Spinal cord (tissue), 10 donors: ENCODE results near the gene RFC2. TPM values are rescaled to one million over a fixed set of nuclear protein-coding genes. Genes with fewer than 3 reads are reported as not detected.
"Not testable (repeated sequence)": the region's sequence is repeated elsewhere in the genome, so short reads cannot be mapped to it uniquely, and the experiment has no call there.

Experiments
- DNase-seq, 6 donors: peaks; one replicate each; pipeline versions ENCODE4 v3.0.0 to v3.0.0-alpha.2; 2013 to 2015; ENCODE audit warnings: low spot score in 6 of 6, low read depth in 4 of 6
- H3K27ac ChIP-seq: one replicate; pipeline ENCODE4 v1.5.1; 2013; ENCODE audit warnings: low read depth, low read length, control low read depth
- H3K27me3 ChIP-seq: one replicate; pipeline ENCODE4 v1.6.1; 2013; ENCODE audit warnings: low read length; ENCODE audit not compliant: control insufficient read depth, insufficient read depth
- H3K36me3 ChIP-seq: one replicate; pipeline ENCODE4 v1.6.1; 2013; ENCODE audit warnings: low read length; ENCODE audit not compliant: control insufficient read depth, insufficient read depth
- H3K4me1 ChIP-seq: one replicate; pipeline ENCODE4 v1.6.1; 2013; ENCODE audit warnings: low read length; ENCODE audit not compliant: control insufficient read depth, insufficient read depth
- H3K4me3 ChIP-seq: one replicate; pipeline ENCODE4 v1.5.1; 2013; ENCODE audit warnings: low read depth, low read length, control low read depth
- H3K9me3 ChIP-seq: one replicate; pipeline ENCODE4 v1.6.1; 2013; ENCODE audit warnings: low read length; ENCODE audit not compliant: control insufficient read depth, insufficient read depth
- WGBS: methylation state at CpG from one replicate; pipeline ENCODE4 v1.1.5; 2013; ENCODE audit warnings: missing lambda C conversion rate; ENCODE audit not compliant: insufficient coverage; 5-methylcytosine and 5-hydroxymethylcytosine counted together
- polyA plus RNA-seq, 2 donors: library from polyadenylated mRNA; unstranded; fragments of 120-200 nt; gene quantifications; one replicate each; pipeline ENCODE4 v1.2.1, GENCODE V29; 2013; ENCODE audit not compliant: insufficient read length in 2 of 2
- total RNA-seq, 2 donors: library from RNA; depleted of rRNA in 1 of 2; stranded (reverse); fragments of 120-200 nt in 1 of 2; fragments of >200 nt in 1 of 2; gene quantifications; one replicate each; pipeline versions ENCODE4 v1.2.3 to v1.2.4, GENCODE V29; 2013 to 2014
- donor health status: healthy.

RFC2 gene
- total and polyA plus RNA-seq, 4 donors = 17.9 to 43.6 (median 34.5) TPM

DNA sequence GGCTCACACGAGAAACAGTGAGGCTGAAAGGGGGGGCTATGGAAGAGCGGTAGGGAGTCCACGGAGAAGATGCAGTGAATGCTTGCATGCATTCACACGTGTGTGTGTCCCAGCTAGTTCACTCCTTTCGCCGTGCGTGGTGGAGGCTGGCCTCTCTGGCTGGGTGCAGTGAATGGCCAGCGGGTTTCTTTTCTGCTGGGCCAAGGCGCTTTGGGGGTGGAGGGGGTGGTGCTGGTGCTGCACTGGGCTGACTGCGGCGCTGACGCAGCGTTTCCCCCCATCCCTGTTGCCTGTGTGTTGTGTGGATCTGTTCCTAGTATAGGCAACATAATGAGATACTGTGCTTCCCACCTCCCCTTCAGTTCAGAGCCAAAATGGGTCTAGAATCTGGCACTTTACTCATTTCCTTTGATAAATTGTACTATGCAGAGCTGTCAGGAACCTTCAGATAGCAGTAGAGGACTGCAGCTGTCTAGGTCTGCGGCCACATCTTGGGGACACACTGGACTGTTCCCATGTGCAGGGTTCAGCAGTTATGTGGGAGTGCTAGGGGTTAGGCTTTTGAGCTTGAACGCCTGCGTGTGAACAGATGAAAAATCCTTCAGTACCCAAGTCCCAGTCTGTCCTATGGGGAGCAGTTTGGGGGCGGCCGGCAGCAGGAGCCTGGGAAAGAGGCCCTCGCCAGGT lies 58.1 kb downstream of the RFC2 start:
- Histone ChIP-seq H3K4me1 (peaks cover 20% of the 10 kb centered on the region), H3K36me3 (peaks cover 50% of the 10 kb centered on the region)
- not testable (repeated sequence) for DNase-seq, H3K27me3 ChIP-seq, H3K9me3 ChIP-seq, H3K27ac ChIP-seq, H3K4me3 ChIP-seq
- WGBS = 25% methylated on average over 4 of the region's 19 CpGs

DNA sequence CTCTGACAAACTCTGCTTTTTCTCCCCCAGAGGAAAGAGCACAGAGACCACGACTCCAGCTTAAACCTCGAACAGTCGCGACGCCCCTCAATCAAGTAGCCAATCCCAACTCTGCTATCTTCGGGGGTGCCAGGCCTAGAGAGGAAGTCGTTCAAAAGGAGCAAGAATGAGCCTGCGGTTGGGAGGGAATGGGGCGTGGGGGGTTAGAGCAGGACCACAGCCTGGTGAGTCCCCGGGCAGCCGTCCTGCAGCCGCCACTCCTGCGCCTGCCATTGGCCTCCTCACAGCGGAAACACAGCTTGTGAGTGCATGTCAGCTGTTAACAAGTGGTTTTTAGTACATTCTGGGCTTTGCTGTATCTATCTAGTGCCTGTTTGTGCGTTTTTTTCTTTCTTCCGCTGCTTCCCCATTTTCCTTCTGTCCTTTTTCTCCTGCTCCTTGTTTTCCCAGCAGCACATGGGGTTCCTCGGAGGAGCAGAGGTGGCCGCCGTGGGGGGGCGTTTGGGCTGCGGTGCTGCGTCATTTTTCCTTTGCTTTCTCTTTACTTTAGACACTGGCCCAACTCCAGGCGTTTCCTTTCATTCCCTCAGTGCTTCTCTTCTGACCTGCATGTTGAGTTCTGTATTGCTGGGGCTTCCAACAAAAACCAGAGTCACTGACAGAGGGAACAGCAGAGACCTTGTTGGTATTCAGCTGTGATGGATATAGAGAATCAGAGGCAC lies 58.9 kb downstream of the RFC2 start:
- peaks cover 58% of the 10 kb centered on the region for H3K36me3 ChIP-seq

GRCh38 chr7:74194686-74195085 lies 59.5 kb downstream of the RFC2 start:
- peaks cover 57% of the 10 kb centered on the region for H3K36me3 ChIP-seq

More for the DNA sequence above, 58.9 kb downstream of the RFC2 start:
- not testable (repeated sequence) for H3K27me3 ChIP-seq, H3K9me3 ChIP-seq, H3K4me3 ChIP-seq
- peak in 3 of 6 donors; percentile 28 to 49 (median 32) for DNase-seq
- peak overlapping the region; percentile 52 for H3K27ac ChIP-seq
- H3K4me1 ChIP-seq = peaks cover 20% of the 10 kb centered on the region
- WGBS = 40% methylated on average over 1 of the region's 23 CpGs

DNA sequence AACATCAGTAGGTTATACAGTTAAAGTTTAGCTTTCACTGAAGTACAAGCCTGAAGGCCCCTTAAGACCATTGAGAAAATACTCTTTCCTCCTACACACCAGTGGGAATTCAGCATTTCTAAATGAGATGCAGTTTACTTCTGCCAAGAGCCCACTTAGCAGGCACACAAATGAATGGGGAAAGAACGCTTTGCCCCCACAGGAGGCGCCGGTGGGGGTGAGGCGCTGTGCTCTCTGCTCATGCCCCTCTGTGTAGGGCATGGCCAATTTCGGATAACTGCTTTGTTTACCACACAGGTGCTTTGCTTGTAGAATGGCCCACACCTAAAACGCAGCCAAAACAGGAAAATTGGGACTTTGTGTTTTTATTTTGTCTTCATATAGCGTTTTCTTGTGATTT lies 60.3 kb downstream of the RFC2 start:
- H3K9me3 ChIP-seq = no peaks in the 10 kb centered on the region
- H3K27me3 ChIP-seq = no peaks in the 10 kb centered on the region
- no peak overlapping the region for H3K27ac ChIP-seq
- H3K4me1 ChIP-seq = peaks cover 20% of the 10 kb centered on the region
- H3K4me3 ChIP-seq = no peak overlapping the region
- H3K36me3 ChIP-seq = peaks cover 58% of the 10 kb centered on the region
- no peak for DNase-seq
- WGBS = 64% methylated on average over 5 of the region's 7 CpGs

More at GRCh38 chr7:74194686-74195085, 59.5 kb downstream of the RFC2 start:
- WGBS = 82% methylated on average over 12 of the region's 14 CpGs
- DNase-seq = no peak
- Histone ChIP-seq H3K27ac (peak overlapping the region; percentile 52), H3K9me3 (no peaks in the 10 kb centered on the region), H3K4me3 (no peak overlapping the region), H3K27me3 (no peaks in the 10 kb centered on the region), H3K4me1 (peaks cover 20% of the 10 kb centered on the region)

GRCh38 chr7:74193054-74193453 lies 61.1 kb downstream of the RFC2 start:
- Histone ChIP-seq H3K36me3 (peaks cover 64% of the 10 kb centered on the region), H3K4me3 (no peak overlapping the region), H3K27me3 (no peaks in the 10 kb centered on the region), H3K9me3 (no peaks in the 10 kb centered on the region), H3K27ac (no peak overlapping the region), H3K4me1 (peaks cover 20% of the 10 kb centered on the region)
- no peak for DNase-seq
- WGBS = 73% methylated on average over 6 of the region's 8 CpGs

- no peaks in the 10 kb centered on the region for H3K9me3 ChIP-seq
- peaks cover 66% of the 10 kb centered on the region for H3K36me3 ChIP-seq
- H3K4me1 ChIP-seq = peaks cover 23% of the 10 kb centered on the region
- WGBS = 95% methylated on average over 5 of the region's 9 CpGs
- DNase-seq = no peak
- no peak overlapping the region for H3K27ac ChIP-seq
- no peak overlapping the region for H3K4me3 ChIP-seq
- H3K27me3 ChIP-seq = no peaks in the 10 kb centered on the region
Observed at GRCh38 chr7:74191231-74191630, 63.0 kb downstream of the RFC2 start.

DNA sequence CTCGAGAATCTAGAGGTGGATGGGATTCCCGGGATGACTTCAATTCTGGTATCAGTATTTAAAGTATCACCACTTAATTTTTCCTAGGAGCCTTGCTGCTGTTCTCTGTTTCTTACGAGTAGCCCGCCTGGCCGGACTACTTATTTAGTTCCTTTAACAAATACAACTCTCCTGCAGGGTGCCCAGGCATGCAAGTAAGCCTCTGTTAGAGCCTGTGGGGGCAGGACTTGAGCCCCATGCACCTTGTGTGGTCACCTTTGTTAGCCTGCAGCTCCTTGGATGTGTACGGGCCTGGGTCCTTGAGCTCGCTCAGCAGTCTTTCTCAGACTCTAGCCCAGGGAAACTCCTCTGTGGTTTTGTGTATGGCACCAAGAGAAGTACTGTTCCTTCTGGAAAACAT lies 63.9 kb downstream of the RFC2 start:
- Histone ChIP-seq H3K36me3 (peaks cover 62% of the 10 kb centered on the region), H3K27ac (no peak overlapping the region), H3K27me3 (no peaks in the 10 kb centered on the region), H3K4me3 (no peak overlapping the region), H3K4me1 (peaks cover 16% of the 10 kb centered on the region), H3K9me3 (no peaks in the 10 kb centered on the region)
- WGBS = 93% methylated on average over 5 of the region's 7 CpGs
- DNase-seq = no peak

- H3K9me3 ChIP-seq = no peaks in the 10 kb centered on the region
- WGBS = 88% methylated on average over 8 of the region's 11 CpGs
- H3K4me3 ChIP-seq = no peak overlapping the region
- no peaks in the 10 kb centered on the region for H3K27me3 ChIP-seq
- no peak for DNase-seq
- no peak overlapping the region for H3K27ac ChIP-seq
- peaks cover 44% of the 10 kb centered on the region for H3K36me3 ChIP-seq
- peaks cover 4% of the 10 kb centered on the region for H3K4me1 ChIP-seq
Observed at GRCh38 chr7:74187915-74188675, 66.1 kb downstream of the RFC2 start.

- DNase-seq = no peak
- Histone ChIP-seq H3K27me3 (no peaks in the 10 kb centered on the region), H3K4me1 (peaks cover 8% of the 10 kb centered on the region), H3K9me3 (no peaks in the 10 kb centered on the region), H3K27ac (no peak overlapping the region), H3K4me3 (no peak overlapping the region), H3K36me3 (peaks cover 33% of the 10 kb centered on the region)
- WGBS = no CpG with 5 or more reads among the region's 5 CpGs
Observed at GRCh38 chr7:74185636-74186035, 68.6 kb downstream of the RFC2 start.
